ENCODE data around the gene CAMTA1. TPM values are rescaled to one million over a fixed set of nuclear protein-coding genes. Genes with fewer than 3 reads are reported as not detected.
A peak's percentile ranks its signal among the peaks of the same experiment; 100 is the strongest.

The CAMTA1 gene
- total RNA-seq, 1 experiment from 2014 or later, result 82.2 TPM

DNA sequence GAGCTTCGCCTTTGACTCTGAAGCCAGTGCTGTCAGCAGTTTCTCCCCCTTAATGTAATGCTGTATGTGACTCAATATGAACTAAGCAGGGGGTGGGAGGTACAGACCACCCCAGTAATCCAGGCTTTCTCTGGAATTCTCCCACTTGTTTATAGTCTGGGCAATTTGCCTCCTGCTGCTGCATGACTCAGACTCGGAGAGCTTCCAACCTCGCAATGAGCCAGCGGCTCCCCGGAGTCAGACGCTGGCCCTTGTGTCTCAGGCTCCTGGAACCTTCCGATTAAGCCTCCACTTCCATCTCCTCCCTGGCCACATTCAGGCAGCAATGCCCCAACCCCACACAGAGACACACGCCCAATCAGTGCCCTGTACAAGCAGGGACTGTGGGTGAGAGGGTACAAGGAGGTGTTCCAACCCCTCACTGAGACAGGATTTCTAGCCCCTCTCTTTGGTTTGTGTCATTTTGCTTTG lies 514.1 kb downstream of the CAMTA1 start:
- H3K4me3 ChIP-seq (ENCODE audit: low read depth in 2 of 2, low read length in 2 of 2), result peak overlapping the region in 1 of 2 experiments; percentile 43; a peak in 2 of 4 replicates
- H3K27me3 ChIP-seq (ENCODE audit: control insufficient read depth, insufficient read depth, low read length), result no peaks in the 10 kb centered on the region
- no TSS peak for BruUV-seq (replicated peaks)
- CTCF ChIA-PET, result no interaction called here
- H3K9me3 ChIP-seq (ENCODE audit: control insufficient read depth, insufficient read depth, low read depth, low read length), result peaks cover 3% of the 10 kb centered on the region; the same call in 1 of the 2 replicates
- ATAC-seq (peak; percentile 93), DNase-seq (ENCODE audit: low read depth, low spot score) (peak; percentile 82)
- POLR2A ChIA-PET, result interaction anchor here (0.5 kb wide), 1 partner anchor 1642 kb away, joined by 9 read pairs; no protein-coding TSS in a partner anchor
- in situ Hi-C loops (cut with HindIII; ENCODE audit: low pct_unique_long_range_greater_than_20kb, low sequenced_read_pairs) (no loop called here), intact Hi-C loops (cut with micrococcal nuclease; ENCODE audit: unreplicated experiment) (no loop called here)
- peaks cover 39% of the 10 kb centered on the region for H3K4me1 ChIP-seq (ENCODE audit: control insufficient read depth, insufficient read depth, low read length)
- H3K36me3 ChIP-seq (ENCODE audit: control insufficient read depth, insufficient read depth, low read length), result no peaks in the 10 kb centered on the region
- H3K27ac ChIP-seq (ENCODE audit: low read length), result peak overlapping the region; percentile 90
- TF ChIP-seq TCF7L2 (IDR thresholded peaks at IDR 0.05; ENCODE audit: low read depth, low read length) (no peak), POLR2AphosphoS5 (IDR thresholded peaks at IDR 0.05; ENCODE audit: low read depth, low read length) (no peak; the same call in 1 of the 2 replicates), SIN3A (IDR thresholded peaks at IDR 0.05; ENCODE audit: borderline replicate concordance, insufficient read depth, low read depth, low read length) (no peak)
- TF ChIP-seq, protein P1, sequence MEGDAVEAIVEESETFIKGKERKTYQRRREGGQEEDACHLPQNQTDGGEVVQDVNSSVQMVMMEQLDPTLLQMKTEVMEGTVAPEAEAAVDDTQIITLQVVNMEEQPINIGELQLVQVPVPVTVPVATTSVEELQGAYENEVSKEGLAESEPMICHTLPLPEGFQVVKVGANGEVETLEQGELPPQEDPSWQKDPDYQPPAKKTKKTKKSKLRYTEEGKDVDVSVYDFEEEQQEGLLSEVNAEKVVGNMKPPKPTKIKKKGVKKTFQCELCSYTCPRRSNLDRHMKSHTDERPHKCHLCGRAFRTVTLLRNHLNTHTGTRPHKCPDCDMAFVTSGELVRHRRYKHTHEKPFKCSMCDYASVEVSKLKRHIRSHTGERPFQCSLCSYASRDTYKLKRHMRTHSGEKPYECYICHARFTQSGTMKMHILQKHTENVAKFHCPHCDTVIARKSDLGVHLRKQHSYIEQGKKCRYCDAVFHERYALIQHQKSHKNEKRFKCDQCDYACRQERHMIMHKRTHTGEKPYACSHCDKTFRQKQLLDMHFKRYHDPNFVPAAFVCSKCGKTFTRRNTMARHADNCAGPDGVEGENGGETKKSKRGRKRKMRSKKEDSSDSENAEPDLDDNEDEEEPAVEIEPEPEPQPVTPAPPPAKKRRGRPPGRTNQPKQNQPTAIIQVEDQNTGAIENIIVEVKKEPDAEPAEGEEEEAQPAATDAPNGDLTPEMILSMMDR (IDR thresholded peaks at IDR 0.05), result no peak
- TF ChIP-seq, protein P2, sequence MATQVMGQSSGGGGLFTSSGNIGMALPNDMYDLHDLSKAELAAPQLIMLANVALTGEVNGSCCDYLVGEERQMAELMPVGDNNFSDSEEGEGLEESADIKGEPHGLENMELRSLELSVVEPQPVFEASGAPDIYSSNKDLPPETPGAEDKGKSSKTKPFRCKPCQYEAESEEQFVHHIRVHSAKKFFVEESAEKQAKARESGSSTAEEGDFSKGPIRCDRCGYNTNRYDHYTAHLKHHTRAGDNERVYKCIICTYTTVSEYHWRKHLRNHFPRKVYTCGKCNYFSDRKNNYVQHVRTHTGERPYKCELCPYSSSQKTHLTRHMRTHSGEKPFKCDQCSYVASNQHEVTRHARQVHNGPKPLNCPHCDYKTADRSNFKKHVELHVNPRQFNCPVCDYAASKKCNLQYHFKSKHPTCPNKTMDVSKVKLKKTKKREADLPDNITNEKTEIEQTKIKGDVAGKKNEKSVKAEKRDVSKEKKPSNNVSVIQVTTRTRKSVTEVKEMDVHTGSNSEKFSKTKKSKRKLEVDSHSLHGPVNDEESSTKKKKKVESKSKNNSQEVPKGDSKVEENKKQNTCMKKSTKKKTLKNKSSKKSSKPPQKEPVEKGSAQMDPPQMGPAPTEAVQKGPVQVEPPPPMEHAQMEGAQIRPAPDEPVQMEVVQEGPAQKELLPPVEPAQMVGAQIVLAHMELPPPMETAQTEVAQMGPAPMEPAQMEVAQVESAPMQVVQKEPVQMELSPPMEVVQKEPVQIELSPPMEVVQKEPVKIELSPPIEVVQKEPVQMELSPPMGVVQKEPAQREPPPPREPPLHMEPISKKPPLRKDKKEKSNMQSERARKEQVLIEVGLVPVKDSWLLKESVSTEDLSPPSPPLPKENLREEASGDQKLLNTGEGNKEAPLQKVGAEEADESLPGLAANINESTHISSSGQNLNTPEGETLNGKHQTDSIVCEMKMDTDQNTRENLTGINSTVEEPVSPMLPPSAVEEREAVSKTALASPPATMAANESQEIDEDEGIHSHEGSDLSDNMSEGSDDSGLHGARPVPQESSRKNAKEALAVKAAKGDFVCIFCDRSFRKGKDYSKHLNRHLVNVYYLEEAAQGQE (IDR thresholded peaks at IDR 0.05; ENCODE audit: insufficient read depth in 1 of 2, low read depth in 2 of 2, low read length in 1 of 2), result no peak

GRCh38 chr1:7299994-7300393 lies 514.7 kb downstream of the CAMTA1 start:
- no peaks in the 10 kb centered on the region for H3K27me3 ChIP-seq (ENCODE audit: control insufficient read depth, insufficient read depth, low read length)
- peaks cover 39% of the 10 kb centered on the region for H3K4me1 ChIP-seq (ENCODE audit: control insufficient read depth, insufficient read depth, low read length)
- H3K27ac ChIP-seq (ENCODE audit: low read length), result peak overlapping the region; percentile 90
- no peak for DNase-seq (ENCODE audit: low read depth, low spot score)
- H3K4me3 ChIP-seq (ENCODE audit: low read depth in 2 of 2, low read length in 2 of 2), result peak overlapping the region in 1 of 2 experiments; percentile 43; a peak in 2 of 4 replicates
- H3K9me3 ChIP-seq (ENCODE audit: control insufficient read depth, insufficient read depth, low read depth, low read length), result peaks cover 3% of the 10 kb centered on the region; the same call in 1 of the 2 replicates
- CTCF ChIA-PET, result no interaction called here
- in situ Hi-C loops (cut with HindIII; ENCODE audit: low pct_unique_long_range_greater_than_20kb, low sequenced_read_pairs) (no loop called here), intact Hi-C loops (cut with micrococcal nuclease; ENCODE audit: unreplicated experiment) (no loop called here)
- no peak for TF ChIP-seq SIN3A (IDR thresholded peaks at IDR 0.05; ENCODE audit: borderline replicate concordance, insufficient read depth, low read depth, low read length)
- TF ChIP-seq, protein P1 (IDR thresholded peaks at IDR 0.05), result no peak
- TF ChIP-seq, protein P2 (IDR thresholded peaks at IDR 0.05; ENCODE audit: insufficient read depth in 1 of 2, low read depth in 2 of 2, low read length in 1 of 2), result no peak
- TF ChIP-seq POLR2AphosphoS5 (IDR thresholded peaks at IDR 0.05; ENCODE audit: low read depth, low read length), result no peak
- TF ChIP-seq TCF7L2 (IDR thresholded peaks at IDR 0.05; ENCODE audit: low read depth, low read length), result no peak
- no peaks in the 10 kb centered on the region for H3K36me3 ChIP-seq (ENCODE audit: control insufficient read depth, insufficient read depth, low read length)
- no TSS peak for BruUV-seq (replicated peaks)
- no peak for ATAC-seq
- POLR2A ChIA-PET, result no interaction called here
